Measurements from ENCODE around the gene IMMP2L.

Gene IMMP2L

GRCh38 chr7:110977127-110977737 lies 585.1 kb downstream of the IMMP2L start:
- no peak overlapping the region for H3K27ac ChIP-seq
- no peak for TF ChIP-seq CTCF (conservative IDR thresholded peaks at IDR 0.05)

GRCh38 chr7:110975486-110975885 lies 586.8 kb downstream of the IMMP2L start:
- no peak for TF ChIP-seq CTCF (conservative IDR thresholded peaks at IDR 0.05)
- no peak overlapping the region for H3K27ac ChIP-seq

GRCh38 chr7:110974441-110974840 lies 587.9 kb downstream of the IMMP2L start:
- no peak overlapping the region for H3K27ac ChIP-seq
- TF ChIP-seq CTCF (conservative IDR thresholded peaks at IDR 0.05) = no peak

- no peak for TF ChIP-seq CTCF (conservative IDR thresholded peaks at IDR 0.05)
- H3K27ac ChIP-seq = no peak overlapping the region
Measured at GRCh38 chr7:110973196-110973990, 588.9 kb downstream of the IMMP2L start.

GRCh38 chr7:110964775-110965174 lies 597.5 kb downstream of the IMMP2L start:
- no peak for TF ChIP-seq CTCF (conservative IDR thresholded peaks at IDR 0.05)

GRCh38 chr7:110962826-110963225 lies 599.5 kb downstream of the IMMP2L start:
- peak overlapping the region; percentile 56 for H3K27ac ChIP-seq
- no peak for TF ChIP-seq CTCF (conservative IDR thresholded peaks at IDR 0.05)

More at GRCh38 chr7:110964775-110965174, 597.5 kb downstream of the IMMP2L start:
- no peak overlapping the region for H3K27ac ChIP-seq

GRCh38 chr7:110962374-110962773 lies 599.9 kb downstream of the IMMP2L start:
- H3K27ac ChIP-seq = peak overlapping the region; percentile 56
- TF ChIP-seq CTCF (conservative IDR thresholded peaks at IDR 0.05) = no peak
